SHP77 treated with DMSO at 0.1 percent for 48 hours (cell line): ENCODE measurements around the gene EML1.

Source experiments
- DNase-seq: peaks from one replicate; lab custom pipeline; 2025; lab: John Stamatoyannopoulos, UW

EML1 gene, protein sequence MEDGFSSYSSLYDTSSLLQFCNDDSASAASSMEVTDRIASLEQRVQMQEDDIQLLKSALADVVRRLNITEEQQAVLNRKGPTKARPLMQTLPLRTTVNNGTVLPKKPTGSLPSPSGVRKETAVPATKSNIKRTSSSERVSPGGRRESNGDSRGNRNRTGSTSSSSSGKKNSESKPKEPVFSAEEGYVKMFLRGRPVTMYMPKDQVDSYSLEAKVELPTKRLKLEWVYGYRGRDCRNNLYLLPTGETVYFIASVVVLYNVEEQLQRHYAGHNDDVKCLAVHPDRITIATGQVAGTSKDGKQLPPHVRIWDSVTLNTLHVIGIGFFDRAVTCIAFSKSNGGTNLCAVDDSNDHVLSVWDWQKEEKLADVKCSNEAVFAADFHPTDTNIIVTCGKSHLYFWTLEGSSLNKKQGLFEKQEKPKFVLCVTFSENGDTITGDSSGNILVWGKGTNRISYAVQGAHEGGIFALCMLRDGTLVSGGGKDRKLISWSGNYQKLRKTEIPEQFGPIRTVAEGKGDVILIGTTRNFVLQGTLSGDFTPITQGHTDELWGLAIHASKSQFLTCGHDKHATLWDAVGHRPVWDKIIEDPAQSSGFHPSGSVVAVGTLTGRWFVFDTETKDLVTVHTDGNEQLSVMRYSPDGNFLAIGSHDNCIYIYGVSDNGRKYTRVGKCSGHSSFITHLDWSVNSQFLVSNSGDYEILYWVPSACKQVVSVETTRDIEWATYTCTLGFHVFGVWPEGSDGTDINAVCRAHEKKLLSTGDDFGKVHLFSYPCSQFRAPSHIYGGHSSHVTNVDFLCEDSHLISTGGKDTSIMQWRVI

GRCh38 chr14:99793213-99794150, at the start of gene EML1:
Gene EML1, plus strand, starts transcription at chr14:99793413. Its CDS starts 64 bp downstream, at chr14:99793477.
- DNase-seq = no peak

DNA sequence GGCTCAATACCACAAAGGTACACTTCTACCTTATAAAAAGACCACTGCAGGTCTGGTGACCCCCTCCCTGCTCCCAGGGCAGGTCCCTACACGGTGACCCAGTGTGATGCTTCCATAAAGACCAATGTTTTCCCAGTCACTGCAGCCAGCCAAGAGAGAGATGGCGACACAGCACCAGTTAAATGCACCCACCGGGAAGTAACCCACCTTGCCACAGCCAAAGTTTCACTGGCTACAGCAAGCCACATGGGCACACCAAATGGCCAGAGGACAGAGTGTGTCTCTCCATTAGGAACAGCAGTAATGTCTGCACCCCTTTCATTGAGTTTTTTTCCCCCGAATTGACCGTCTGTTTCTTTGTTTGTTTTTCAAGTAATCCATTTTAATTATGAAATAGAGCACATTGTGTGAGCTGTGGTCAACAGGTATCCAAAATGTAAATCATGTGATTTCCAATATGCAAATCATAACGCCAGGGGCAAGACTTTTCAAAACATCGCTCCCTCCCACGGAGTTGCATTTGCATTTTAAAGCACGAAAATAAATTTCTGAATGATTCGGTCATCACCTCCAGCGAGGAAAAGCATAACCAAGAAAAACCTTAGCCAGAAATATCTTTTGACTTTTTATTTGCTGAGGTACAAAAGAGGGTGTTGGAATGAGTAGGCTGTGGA, 48.9 kb upstream of the EML1 start:
- DNase-seq = no peak

DNA sequence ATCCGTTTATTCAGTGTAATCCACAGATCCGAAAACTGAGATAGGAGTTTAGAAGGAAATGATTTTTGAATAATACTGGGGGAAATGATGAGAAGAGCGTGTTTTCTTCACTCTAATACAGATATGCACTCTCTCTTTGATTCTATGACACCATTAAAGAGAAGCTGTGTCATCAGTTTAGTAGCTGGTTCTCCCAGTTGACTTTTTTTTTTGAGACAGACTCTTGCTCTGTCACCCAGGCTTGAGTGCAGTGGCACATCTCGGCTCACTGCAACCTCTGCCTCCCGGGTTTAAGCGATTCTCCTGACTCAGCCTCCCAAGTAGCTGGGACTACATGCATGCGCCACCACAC, 48.4 kb upstream of the EML1 start:
- DNase-seq = no peak

- no peak for DNase-seq
These were observed 47.8 kb upstream of the EML1 start for GRCh38 chr14:99745307-99745951.

GRCh38 chr14:99747167-99747566, 46.0 kb upstream of the EML1 start:
- DNase-seq = no peak

DNA sequence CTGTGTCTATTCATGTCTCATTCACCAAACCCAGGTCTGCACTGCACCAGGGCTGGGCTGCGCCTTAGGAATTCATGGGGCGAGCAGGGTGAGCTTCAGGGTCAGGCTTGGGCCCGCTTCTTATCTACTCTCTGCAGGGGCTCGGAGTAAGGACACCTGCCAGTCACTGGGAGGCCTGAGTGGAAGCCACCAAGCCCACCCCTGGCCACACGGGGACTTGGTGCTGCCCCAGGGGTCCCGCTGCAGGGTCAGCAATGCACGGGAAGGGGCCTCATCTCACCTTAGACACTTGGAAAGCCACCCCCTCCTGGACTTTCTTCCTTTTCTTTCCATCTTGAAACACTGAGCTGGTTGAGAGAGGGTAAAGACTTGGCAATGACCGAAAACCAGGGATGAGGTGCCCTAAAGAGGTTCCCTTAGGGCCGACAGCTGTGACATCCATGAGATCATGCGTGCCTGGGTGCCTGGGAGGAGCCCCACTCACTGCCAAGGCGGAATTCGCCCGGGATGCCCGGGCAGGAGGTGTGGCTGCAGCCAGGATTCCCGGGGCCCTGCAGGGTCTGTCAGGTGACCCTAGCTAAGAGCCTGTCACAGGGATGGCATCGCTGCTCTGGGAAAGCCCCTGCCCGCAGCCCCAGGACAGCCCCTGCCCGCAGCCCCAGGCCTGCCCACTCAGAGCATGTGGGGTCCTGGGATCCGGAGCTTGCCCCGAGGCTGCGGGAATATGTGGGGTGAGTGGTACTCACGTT, 45.5 kb upstream of the EML1 start:
- DNase-seq = no peak

- DNase-seq = no peak
These were observed 44.7 kb upstream of the EML1 start for GRCh38 chr14:99748529-99748928.

- DNase-seq = no peak
These were observed 44.1 kb upstream of the EML1 start for GRCh38 chr14:99749142-99749541.

- DNase-seq = no peak
These were observed 43.2 kb upstream of the EML1 start for GRCh38 chr14:99749763-99750715.

DNA sequence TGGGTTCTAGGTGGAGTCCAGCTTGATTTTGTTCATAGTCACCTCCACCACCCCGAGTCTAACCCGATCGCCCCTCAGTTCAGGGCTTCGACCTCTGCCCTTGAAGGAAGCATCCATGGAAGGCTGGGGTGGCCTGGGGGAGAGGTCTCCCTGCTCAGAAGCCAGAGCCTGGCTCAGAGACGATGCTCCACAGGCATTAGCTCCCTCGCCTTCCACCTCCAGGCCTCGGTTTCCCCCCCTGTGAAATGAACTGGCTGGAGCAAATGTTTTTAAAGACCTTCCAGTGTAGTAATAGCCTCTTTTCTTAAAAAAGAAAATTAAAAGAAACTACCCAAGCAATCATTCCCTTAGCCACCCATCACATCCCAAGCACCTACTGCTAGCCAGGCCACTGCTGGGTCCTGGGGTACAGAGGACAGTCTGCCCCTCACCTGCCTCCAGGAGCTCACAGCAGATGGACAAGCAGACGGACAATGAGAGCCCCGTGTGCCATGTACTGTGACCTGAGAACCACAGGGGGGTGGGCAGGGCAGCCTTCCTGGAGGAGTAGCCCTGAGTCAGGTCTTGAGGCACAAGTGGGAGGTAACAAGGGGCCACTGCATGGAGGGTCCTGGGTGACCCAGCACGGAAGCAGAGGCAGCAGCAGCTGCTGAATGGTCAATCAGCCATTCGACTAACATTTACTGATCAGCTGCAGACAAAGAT, 42.3 kb upstream of the EML1 start:
- DNase-seq = no peak

DNA sequence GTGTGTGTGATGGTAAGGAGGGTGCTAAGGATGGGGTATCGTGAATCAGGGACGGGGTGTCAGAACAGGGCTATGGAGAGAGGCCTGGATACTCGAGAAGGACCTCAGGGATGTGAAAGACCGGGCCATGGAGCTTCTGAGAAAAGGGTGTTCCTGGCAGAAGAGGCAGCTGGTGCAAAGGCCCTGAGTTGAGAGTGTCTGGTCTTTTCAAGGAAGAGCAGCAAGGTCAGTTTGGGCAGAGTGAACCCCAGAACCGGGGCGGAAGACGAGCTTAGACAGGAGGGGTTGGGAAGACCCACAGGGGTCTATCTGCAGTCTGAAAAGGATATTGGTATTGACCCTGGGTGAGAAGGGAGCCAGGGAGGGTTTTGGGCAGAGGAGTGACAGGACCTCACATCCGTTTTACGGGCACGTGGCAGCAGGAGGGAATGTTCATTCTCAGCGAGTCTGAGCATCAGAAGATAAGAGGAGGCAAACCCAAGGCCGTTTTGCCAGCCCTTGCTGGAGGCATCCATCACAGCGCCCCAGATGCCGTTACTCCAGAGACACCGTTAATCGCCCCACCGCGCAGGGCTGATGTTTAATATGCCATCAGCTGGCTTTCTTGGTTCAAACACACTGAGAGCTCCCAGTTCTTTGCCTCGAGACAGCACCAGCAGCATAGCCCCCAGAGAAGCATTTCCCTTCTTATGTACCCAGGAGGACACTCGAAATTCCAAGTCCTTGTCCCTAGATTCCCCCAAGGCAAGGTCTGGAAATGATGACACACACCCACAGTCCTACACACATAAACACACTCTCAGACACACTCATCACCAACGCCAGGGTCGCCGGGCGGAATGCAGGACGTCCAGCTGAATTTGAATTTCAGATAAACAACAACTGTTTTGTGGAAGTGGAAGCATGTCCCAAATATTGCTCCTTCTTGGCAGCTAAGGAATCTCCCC, 41.4 kb upstream of the EML1 start:
- no peak for DNase-seq

DNA sequence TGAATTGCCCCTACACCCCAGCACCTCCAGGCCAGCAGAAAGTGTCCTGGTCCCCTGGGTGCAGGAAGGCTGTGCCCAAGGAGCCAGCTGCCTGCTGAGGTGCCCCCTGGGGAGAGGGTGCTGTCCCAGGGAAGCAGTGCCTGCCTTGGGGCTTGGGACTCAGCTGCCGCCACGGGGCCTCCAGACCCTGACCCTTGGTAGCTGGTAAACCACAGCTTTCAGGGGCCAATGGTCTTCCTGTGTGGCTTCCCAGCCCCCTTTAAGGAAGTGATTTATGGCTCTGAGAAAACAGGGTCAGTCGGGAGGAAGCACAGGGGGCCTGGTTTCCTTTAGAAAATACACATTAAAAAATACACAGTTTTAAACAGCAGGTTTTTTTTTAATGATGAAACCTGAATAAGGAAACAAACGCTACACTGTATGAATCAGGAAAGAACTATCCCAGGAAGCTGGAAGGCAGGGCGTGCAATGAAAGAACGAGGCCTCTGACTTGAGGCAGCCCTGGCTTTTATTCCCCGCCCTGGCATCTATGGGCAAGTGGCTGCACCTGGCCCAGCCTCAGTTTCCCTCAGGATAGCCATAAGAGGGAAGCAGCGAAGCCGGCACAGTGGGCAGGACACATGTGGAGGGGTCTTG, 40.6 kb upstream of the EML1 start:
- no peak for DNase-seq

- no peak for DNase-seq
These were observed 39.7 kb upstream of the EML1 start for GRCh38 chr14:99753225-99754140.

- DNase-seq = no peak
These were observed 38.8 kb upstream of the EML1 start for GRCh38 chr14:99754141-99755067.

DNA sequence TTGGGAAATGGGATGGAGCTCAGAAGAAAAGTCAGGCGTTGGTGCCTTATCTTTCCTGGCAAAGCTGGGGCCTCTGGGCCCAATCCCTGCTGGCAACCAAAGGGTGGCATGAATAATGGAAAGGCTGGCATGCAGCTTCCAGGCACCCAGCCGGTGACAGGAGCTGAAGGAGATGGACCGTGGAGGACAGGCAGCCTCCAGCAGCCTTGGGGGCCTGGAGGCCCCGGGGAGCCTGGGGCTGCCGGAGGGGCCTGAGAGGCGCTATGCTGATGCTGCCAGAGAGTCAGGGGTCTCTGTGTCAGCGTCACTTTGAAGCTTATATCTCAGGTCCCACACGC, 38.2 kb upstream of the EML1 start:
- DNase-seq = no peak
